SH-SY5Y (cell line): ENCODE measurements around the gene RAD52.

Experiments
- GATA2 ChIP-seq: IDR thresholded peaks from 2 replicates; pipeline ENCODE4 v1.6.1; 2011; ENCODE audit warnings: mild to moderate bottlenecking, low read depth, low read length
- GATA3 ChIP-seq: IDR thresholded peaks from 2 replicates; pipeline ENCODE4 v1.6.1; 2011; ENCODE audit warnings: low read depth, mild to moderate bottlenecking, low read length, moderate library complexity

The RAD52 gene

GRCh38 chr12:949453-950191 lies at the start of gene RAD52:
TSS of gene RAD52 (minus strand) at chr12:949694. CDS start at chr12:933058, 16,636 bp downstream.
- TF ChIP-seq GATA3, result no peak
- peak; percentile 57; the same call in 1 of the 2 replicates for TF ChIP-seq GATA2

GRCh38 chr12:998020-998874 lies 48.8 kb upstream of the RAD52 start:
- no peak for TF ChIP-seq GATA3
- no peak for TF ChIP-seq GATA2

GRCh38 chr12:997505-997904 lies 48.0 kb upstream of the RAD52 start:
- TF ChIP-seq GATA2, result no peak
- no peak for TF ChIP-seq GATA3

- TF ChIP-seq GATA2 (no peak), GATA3 (no peak)
Measured at GRCh38 chr12:996881-997280, 47.4 kb upstream of the RAD52 start.

GRCh38 chr12:992647-993046 lies 43.2 kb upstream of the RAD52 start:
- no peak for TF ChIP-seq GATA3
- no peak for TF ChIP-seq GATA2

- TF ChIP-seq GATA2 (no peak; the same call in 1 of the 2 replicates), GATA3 (no peak)
Measured at GRCh38 chr12:991350-992333, 42.1 kb upstream of the RAD52 start.

GRCh38 chr12:990661-991349 lies 41.3 kb upstream of the RAD52 start, which contains the start of gene ERC1:
TSS of gene ERC1 (plus strand) at chr12:991223. CDS start at chr12:1027904, 36,681 bp downstream.
- no peak for TF ChIP-seq GATA2

- TF ChIP-seq GATA3 (no peak), GATA2 (0 out of 2 replicates have a peak, but pooled peaks have one; percentile 5)
Measured at GRCh38 chr12:989751-990660, 40.5 kb upstream of the RAD52 start.

- TF ChIP-seq GATA2 (peak; percentile 82), GATA3 (peak; percentile 70; the same call in 1 of the 2 replicates)
Measured at GRCh38 chr12:989051-989450, 39.6 kb upstream of the RAD52 start.

- no peak for TF ChIP-seq GATA3
- no peak for TF ChIP-seq GATA2
Measured at GRCh38 chr12:988646-989045, 39.2 kb upstream of the RAD52 start.

- TF ChIP-seq GATA3, result no peak
- no peak for TF ChIP-seq GATA2
Measured at GRCh38 chr12:981961-982360, 32.5 kb upstream of the RAD52 start.
